SK-MEL-5 (cell line): ENCODE measurements around the gene PAQR6. TPM values are rescaled to one million over a fixed set of nuclear protein-coding genes. Genes with fewer than 3 reads are reported as not detected.
"Not testable (repeated sequence)": the region's sequence is repeated elsewhere in the genome, so short reads cannot be mapped to it uniquely, and the experiment has no call there.

Source experiments
- DNase-seq: peaks from one replicate; pipeline ENCODE4 v3.0.0-alpha.2; 2016; ENCODE audit warnings: low read depth, low spot score
- in situ Hi-C: cut with HindIII; loops from 2 replicates; pipeline ENCODE4 v1.10.0; 2016; ENCODE audit warnings: low sequenced_read_pairs, high pct_unique_total_duplicates, low pct_unique_long_range_greater_than_20kb
- total RNA-seq: library from RNA; depleted of rRNA; stranded (reverse); fragments of >200 nt; shearing (Covaris generic); gene quantifications from 2 replicates; pipeline ENCODE4 v1.2.3, GENCODE V29; 2014

Gene PAQR6
- total RNA-seq, 1 experiment from 2014 or later: 0.13 TPM

DNA sequence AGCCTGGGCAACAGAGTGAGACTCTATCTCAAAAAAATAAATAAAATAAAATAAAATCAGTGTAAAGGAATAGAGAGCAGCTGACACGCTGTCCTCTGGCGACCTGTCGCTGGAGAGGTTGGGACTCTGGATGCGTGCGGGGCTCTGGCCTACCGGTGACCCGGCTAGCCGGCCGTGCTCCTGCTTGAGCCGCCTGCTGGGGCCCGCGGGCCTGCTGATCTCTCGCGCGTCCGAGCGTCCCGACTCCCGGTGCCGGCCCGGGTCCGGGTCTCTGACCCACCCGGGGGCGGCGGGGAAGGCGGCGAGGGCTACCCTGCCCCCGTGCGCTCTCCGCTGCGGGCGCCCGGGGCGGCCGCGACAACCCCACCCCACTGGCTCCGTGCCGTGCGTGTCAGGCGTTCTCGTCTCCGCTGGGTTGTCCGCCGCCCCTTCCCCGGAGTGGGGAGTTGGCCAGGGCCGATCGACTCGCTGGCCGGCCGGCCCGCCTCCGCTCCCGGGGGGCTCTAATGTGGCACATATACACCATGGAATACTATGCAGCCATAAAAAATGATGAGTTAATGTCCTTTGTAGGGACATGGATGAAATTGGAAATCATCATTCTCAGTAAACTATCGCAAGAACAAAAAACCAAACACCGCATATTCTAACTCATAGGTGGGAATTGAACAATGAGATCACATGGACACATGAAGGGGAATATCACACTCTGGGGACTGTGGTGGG lies 31.3 kb downstream of the PAQR6 start:
- DNase-seq, in situ Hi-C loops: not testable (repeated sequence)

DNA sequence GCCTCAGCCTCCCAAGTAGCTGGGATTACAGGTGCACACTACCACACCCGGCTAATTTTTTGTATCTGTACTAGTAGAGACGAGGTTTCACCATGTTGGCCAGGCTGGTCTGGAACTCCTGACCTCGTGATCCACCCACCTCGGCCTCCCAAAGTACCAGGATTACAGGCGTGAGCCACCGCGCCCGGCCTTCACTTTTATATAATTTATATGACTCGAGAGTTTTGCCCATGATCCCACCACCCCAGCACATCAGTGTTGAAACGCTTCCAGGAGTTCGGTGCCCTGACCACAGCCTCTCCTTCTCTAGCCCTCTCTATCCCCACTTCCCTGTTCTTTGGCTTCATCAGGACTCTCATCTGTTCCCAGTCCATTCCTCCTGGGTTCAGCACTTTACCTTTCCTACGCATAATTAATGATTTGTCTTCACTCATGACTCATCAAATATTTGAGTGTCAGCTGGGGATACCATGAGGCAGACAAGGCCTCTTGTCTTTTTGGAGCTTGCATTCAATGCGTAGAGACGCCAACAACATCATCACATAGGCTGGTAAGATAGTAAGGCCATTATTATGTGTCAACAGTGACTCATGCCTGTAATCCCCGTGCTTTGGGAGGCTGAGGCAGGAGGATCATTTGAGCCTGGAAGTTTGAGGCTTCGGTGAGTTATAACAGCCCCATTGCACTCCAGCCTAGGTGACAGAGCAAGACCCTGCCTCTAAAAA lies 33.7 kb downstream of the PAQR6 start:
- peak; percentile 92 for DNase-seq
- in situ Hi-C loops: no loop called here

DNA sequence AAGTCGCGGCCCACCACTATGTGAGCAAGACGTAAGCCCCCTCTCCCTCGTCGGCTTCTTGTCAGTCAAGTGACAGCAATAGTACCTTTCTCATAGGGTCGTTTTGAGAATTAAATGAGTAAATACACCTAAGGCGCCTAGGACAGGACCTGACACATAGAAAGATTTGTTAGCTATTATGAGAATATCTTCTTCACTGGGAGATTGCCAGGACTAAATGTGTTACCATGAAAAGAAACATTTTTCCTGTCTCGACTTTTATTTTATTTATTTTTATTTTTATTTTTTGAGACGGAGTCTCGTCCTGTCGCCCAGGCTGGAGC lies 34.3 kb downstream of the PAQR6 start:
- in situ Hi-C loops: no loop called here
- no peak for DNase-seq

DNA sequence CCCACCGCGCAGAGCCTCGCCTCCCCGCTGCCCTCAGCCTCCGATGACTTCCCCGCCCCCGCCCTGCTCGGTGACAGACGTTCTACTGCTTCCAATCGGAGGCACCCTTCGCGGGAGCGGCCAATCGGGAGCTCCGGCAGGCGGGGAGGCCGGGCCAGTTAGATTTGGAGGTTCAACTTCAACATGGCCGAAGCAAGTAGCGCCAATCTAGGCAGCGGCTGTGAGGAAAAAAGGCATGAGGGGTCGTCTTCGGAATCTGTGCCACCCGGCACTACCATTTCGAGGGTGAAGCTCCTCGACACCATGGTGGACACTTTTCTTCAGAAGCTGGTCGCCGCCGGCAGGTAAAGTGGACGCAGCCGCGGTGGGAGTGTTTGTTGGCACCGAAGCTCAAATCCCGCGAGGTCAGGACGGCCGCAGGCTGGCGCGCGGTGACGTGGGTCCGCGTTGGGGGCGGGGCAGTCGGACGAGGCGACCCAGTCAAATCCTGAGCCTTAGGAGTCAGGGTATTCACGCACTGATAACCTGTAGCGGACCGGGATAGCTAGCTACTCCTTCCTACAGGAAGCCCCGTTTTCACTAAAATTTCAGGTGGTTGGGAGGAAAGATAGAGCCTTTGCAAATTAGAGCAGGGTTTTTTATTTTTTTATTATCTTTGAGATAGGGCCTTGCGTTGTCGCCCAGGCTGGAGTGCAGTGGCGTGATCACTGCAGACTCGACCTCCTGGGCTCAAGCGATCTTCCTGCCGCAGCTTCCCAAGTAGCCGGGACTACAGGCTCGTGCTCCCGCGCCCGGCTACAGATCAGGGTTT lies 34.8 kb downstream of the PAQR6 start, which contains the start of gene PMF1:
TSS of gene PMF1 (plus strand) at position 175 of the 811 bp plus-strand sequence. CDS start at position 184, 9 bp downstream.
- peak; percentile 96 for DNase-seq
- in situ Hi-C loops: no loop called here

DNA sequence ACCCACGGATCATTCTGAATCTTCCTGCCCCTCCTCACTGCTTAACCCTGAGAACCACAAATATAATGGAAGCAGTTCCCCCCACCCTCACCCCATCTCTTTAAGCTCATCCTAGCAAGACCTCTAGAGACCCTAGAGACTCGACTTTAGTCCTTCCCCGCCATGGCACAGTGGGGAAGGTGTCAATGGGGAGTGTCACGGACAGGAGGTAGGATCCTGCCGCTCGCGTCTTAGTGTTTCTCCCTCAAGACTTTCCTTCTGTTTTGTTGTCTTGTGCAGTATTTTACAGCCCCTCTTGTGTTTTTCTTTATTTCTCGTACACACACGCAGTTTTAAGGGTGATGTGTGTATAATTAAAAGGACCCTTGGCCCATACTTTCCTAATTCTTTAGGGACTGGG lies 35.7 kb downstream of the PAQR6 start:
- in situ Hi-C loops: no loop called here

DNA sequence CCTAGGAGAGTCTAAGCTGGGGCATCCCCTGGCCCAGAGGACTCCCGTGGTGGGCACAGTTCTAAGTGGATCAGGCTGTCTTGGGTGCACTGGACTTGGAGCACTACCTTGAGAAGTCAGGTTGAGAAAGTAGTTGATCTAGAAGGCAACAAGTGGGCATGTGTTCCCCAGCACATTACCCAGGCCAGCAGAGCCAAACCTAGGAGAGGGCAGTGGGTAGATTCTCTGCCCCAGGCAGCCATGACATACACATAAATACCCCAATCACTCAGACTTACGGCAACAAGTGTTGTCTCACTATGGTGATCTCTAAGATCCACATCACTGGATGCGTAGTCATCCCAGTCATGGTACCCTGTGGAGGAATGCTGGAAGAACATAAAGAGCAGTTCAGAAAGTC lies 36.6 kb downstream of the PAQR6 start:
- in situ Hi-C loops: no loop called here
- no peak for DNase-seq

More for the DNA sequence above, 35.7 kb downstream of the PAQR6 start:
- no peak for DNase-seq

DNA sequence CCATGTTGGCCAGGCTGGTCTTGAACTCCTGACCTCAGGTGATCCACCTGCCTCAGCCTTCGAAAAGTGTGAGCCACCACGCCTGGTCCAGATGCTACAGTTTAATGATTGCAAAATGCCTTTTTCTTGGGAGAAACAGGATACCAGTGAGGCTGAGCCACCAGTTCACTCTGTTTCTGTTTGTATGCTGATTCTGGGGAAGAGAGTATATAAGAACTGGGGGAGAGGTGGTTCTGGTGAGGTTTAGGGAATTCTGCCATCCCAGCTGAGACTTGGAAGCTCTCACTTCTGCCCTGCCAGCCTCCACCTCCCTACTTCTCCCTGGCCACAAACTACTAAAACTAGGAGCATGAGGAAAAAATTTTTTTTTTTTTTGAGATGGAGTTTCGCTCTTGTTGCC lies 43.2 kb downstream of the PAQR6 start:
- in situ Hi-C loops: no loop called here
- DNase-seq: no peak

DNA sequence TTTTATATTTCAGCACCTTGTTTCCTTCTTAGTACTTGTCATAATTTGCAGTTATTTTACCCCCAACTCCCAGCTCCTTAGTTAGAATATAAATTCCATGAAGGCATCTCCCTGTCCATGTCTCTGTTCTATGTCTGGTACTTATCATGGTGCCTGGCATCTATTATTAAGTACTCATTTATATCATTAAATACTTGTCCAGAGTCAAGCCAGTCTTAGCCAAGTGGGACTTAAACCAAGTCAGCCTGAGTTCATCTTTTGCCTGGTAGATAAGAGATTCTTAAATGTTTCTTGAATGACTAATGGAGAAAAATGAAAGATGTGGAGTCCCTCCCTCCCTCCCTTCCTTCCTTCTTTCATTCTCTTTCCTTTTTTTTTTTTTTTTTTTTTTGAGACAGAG lies 44.5 kb downstream of the PAQR6 start:
- DNase-seq: no peak
- in situ Hi-C loops: no loop called here

DNA sequence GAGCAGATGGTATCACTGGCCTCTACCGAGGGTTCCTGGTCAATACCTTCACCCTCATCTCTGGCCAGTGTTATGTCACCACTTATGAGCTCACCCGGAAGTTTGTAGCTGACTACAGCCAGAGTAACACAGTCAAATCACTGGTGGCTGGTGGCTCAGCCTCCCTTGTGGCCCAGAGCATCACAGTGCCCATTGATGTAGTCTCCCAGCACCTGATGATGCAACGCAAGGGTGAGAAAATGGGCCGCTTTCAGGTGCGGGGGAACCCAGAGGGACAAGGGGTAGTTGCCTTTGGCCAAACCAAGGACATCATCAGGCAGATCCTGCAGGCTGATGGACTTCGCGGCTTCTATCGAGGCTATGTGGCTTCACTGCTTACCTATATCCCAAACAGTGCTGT lies 47.8 kb downstream of the PAQR6 start:
- DNase-seq: no peak
- in situ Hi-C loops: no loop called here

DNA sequence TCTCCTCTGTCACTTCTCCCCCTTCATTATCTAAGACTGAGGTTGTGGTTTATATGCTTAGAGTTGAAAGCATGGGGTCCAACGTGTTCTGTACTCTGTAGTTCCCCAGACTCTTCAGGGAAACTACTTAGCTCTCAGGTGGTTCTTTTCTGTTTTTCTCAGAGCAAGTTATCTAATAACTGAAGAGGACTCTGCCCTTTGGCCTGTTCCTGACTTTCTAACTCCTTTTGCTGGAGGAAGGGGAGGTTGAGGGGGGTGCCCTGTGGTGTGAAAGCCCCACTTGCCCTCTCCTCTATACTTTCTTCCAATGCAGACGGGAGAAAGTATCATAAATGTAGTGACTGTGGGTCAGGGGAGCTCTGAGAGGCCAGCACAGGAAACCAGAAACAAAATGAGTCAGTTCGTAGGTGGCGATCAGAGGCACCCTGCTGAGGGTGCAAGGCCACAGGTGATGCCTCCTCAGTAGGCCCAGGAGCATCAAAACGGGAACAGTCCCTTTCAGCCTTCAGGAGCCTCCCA lies 49.0 kb downstream of the PAQR6 start:
- DNase-seq: no peak
- in situ Hi-C loops: no loop called here

DNA sequence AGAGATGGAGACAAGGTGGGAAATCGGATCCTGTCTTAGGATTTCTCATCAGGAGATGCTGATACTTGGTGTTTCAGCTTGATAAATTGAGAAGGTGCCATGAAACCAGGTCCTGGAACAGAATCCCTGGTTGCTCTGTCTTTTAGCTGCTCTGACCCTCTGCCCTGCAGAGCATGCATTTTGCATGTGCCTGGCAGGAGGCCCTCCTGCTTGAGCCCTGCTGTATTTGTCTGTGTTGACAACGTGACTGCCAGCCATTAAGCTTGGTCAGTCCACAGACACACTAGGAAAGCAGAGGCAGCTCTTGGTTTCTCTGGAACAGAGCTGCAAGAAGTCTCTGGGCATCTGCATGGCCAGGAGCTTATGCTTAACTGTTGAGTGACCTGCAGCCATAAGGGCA lies 51.4 kb downstream of the PAQR6 start:
- no peak for DNase-seq
- in situ Hi-C loops: no loop called here

DNA sequence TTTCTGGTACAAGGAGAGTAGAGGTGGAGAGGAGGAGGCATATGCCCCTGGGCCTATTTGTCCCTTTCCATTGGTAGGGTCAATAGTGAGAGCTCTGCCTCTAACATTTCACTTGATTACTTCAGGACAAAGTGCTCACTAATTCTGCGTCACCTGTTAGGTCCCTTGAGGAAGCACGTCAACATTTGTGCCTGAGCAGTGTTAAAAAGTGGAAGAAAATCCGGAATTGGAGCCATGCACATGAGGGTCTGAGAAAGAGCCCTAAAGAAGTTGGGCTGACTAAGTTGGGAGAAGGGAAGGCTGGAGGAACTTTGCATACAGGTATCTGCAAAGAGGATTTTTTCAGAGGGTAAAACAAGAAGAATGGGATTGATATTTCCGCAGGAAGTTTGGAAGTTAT lies 52.0 kb downstream of the PAQR6 start:
- no peak for DNase-seq
- in situ Hi-C loops: no loop called here

DNA sequence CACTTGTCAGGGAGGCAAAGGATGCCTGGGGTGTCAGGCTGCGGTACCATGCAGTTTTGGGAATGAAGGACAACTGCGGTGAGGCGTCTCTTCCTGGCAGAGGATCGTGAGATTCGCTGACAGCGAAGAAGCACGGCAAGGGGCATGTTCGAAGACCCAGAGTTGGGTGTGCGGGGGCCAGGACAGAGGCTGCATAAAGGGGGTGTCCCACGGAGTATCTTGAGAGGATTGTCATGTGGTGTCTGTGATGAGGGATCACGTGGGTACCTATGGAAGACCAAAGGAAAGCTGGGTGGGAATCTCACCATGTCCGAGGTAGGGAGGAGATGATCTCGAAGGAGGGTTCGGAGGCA lies 53.6 kb downstream of the PAQR6 start:
- in situ Hi-C loops: no loop called here

DNA sequence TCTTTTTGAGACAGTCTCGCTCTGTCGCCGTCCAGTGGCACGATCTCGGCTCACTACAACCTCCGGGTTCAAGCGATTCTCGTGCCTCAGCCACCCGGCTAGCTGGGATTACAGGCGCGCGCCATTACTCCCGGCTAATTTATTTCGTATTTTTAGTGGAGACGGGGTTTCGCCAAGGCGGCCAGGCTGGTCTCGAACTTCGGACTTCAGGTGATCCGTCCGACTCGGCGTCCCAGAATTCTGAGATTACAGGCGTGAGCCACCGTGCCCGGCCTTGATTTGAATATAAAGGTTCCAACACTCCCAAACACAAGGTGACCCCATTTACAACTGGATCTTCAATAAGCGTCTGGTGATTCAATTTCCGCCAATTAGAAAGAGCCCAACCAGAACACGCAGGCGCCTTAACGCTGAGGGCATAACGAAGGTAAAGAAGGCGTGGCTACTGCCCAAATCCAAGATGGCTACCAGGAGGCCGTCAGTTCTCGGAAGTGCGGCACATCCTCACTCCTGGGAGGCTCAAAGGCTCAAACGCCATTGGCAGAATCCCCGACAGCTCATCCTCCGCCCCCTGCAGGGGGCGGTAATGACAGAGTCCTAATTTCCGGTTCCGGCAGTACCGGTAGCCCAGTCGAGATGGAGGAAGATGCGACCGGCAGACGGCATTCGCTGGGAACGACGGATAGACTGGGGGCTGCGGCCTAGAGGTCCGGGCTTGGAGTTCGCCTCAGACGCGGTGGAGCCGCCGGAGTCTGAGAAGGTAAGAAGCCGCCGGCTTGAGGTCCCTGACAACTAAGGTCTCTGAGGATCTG lies 54.2 kb downstream of the PAQR6 start, which contains the start of gene SLC25A44:
TSS of gene SLC25A44 (plus strand) at position 617 of the 812 bp plus-strand sequence. CDS start 5,744 bp downstream, outside the sequence.
- in situ Hi-C loops: no loop called here
- peak; percentile 99 for DNase-seq

More for the DNA sequence above, 53.6 kb downstream of the PAQR6 start:
- no peak for DNase-seq
